HL-60 (cell line): ENCODE data around the gene APH1B.

Source experiments
- CTCF ChIP-seq: IDR thresholded peaks from one replicate; pipeline ENCODE4 v1.5.1; 2011; ENCODE audit warnings: low read length, control low read depth, inconsistent platforms; ENCODE audit not compliant: insufficient read depth
- POLR2AphosphoS5 ChIP-seq: IDR thresholded peaks from 2 replicates; pipeline ENCODE4 v1.6.1; 2012; ENCODE audit warnings: low read depth

- TF ChIP-seq CTCF (no peak), POLR2AphosphoS5 (no peak)
Observed at GRCh38 chr15:63339836-63340235, 62.4 kb downstream of the APH1B start.
